K562 (cell line): ENCODE data around the gene SLC25A10. TPM values are rescaled to one million over a fixed set of nuclear protein-coding genes. Genes with fewer than 3 reads are reported as not detected.

Experiments used
- ARNT ChIP-seq, 2 experiments: fragments of 450-650 bp; IDR thresholded peaks; 2 replicates each; pipeline ENCODE4 v1.6.1; 2016; ENCODE audit warnings: mild to moderate bottlenecking in 1 of 2
- ATF6 ChIP-seq: sonication (generic); formaldehyde crosslinking; IDR thresholded peaks from 2 replicates; pipeline ENCODE4 v1.4.0; 2020; ENCODE audit warnings: mild to moderate bottlenecking, missing genetic modification reagents
- BHLHE40 ChIP-seq: IDR thresholded peaks from 2 replicates; pipeline ENCODE4 v1.6.1; 2011; ENCODE audit warnings: low read length, improper control_type of control experiment
- CCNT2 ChIP-seq: IDR thresholded peaks from 2 replicates; pipeline ENCODE4 v1.6.1; 2011; ENCODE audit warnings: borderline replicate concordance, low read depth, mild to moderate bottlenecking, moderate library complexity, mixed read lengths, low read length; ENCODE audit not compliant: insufficient read length; ENCODE audit errors: extremely low read depth
- CUX1 ChIP-seq: fragments of 200-800 bp; sonication (Bioruptor generic); IDR thresholded peaks from 2 replicates; pipeline ENCODE4 v1.6.1; 2016; ENCODE audit warnings: missing genetic modification characterization, missing compliant biosample characterization
- ESRRB ChIP-seq: fragments of 250-450 bp; sonication (Bioruptor Pico); IDR thresholded peaks from 2 replicates; pipeline ENCODE4 v1.5.0; 2020; ENCODE audit warnings: mild to moderate bottlenecking, moderate library complexity, borderline replicate concordance
- KDM4B ChIP-seq, 2 experiments: fragments of 450-650 bp in 1 of 2; sonication (generic) in 1 of 2; IDR thresholded peaks; 2 replicates each; pipeline ENCODE4 v1.6.1; 2016 to 2017; ENCODE audit warnings: borderline replicate concordance in 2 of 2, antibody characterized with exemption in 1 of 2, low read depth in 1 of 2, mild to moderate bottlenecking in 1 of 2
- MAFG ChIP-seq: fragments of 450-650 bp; conservative IDR thresholded peaks from 2 replicates; pipeline ENCODE4 v1.6.1; 2016; ENCODE audit warnings: missing genetic modification characterization, missing compliant biosample characterization
- POLR2G ChIP-seq: fragments of 200-400 bp; formaldehyde crosslinking; IDR thresholded peaks from 2 replicates; pipeline ENCODE4 v1.6.1; 2017; ENCODE audit warnings: low read depth, mild to moderate bottlenecking, antibody characterized with exemption, low read length, moderate library complexity
- SRSF3 ChIP-seq: fragments of 200-400 bp; formaldehyde crosslinking; IDR thresholded peaks from 2 replicates; pipeline ENCODE4 v1.6.1; 2016; ENCODE audit warnings: mild to moderate bottlenecking, low read length, moderate library complexity; ENCODE audit not compliant: insufficient read depth
- TCF7 ChIP-seq: sonication (generic); IDR thresholded peaks from 2 replicates; pipeline ENCODE4 v1.6.1; 2016; ENCODE audit warnings: antibody characterized with exemption, borderline replicate concordance
- UBTF ChIP-seq, 2 experiments: IDR thresholded peaks; 2 replicates each; pipeline ENCODE4 v1.6.1; 2012; ENCODE audit warnings: improper control_type of control experiment in 2 of 2, low read depth in 2 of 2, low read length in 2 of 2, borderline replicate concordance in 1 of 2
- ZNF134 ChIP-seq: fragments of 250-450 bp; sonication (Bioruptor Pico); conservative IDR thresholded peaks from 2 replicates; pipeline ENCODE4 v1.4.0; 2020
- ZNF740 ChIP-seq, 3 experiments: fragments of 200-800 bp in 1 of 3; sonication (Bioruptor generic) in 1 of 3; sonication (generic) in 1 of 3; formaldehyde crosslinking in 1 of 3; IDR thresholded peaks; 2 replicates each; pipeline versions ENCODE4 v1.6.1 to v1.8.0; 2016 to 2022; ENCODE audit warnings: mild to moderate bottlenecking in 2 of 3, missing compliant biosample characterization in 2 of 3, missing genetic modification characterization in 2 of 3, missing genetic modification reagents in 1 of 3
- polyA plus RNA-seq, 8 experiments: library from polyadenylated mRNA; depleted of rRNA in 4 of 8; stranded (reverse) in 5 of 8; unstranded in 3 of 8; fragments of >200 nt; fragmentation: Nextera tagmentation in 2 of 8; fragmentation: Illumina TruSeq in 1 of 8; extraction: Ambion mirVana in 2 of 8; extraction: Trizol in 1 of 8; gene quantifications; 2 replicates each; pipeline versions ENCODE4 v1.2.1 to v1.2.3, GENCODE V29; 2011 to 2014; ENCODE audit warnings: inconsistent platforms in 1 of 8, missing spikeins in 1 of 8
- total RNA-seq, 7 experiments: library from RNA; depleted of rRNA in 6 of 7; stranded (reverse); fragments of >200 nt in 6 of 7; fragmentation: Illumina TruSeq in 2 of 7; extraction: Trizol in 2 of 7; gene quantifications; 2 replicates each; pipeline versions ENCODE4 v1.2.1 to v1.2.3, GENCODE V29; 2011 to 2021; ENCODE audit warnings: low replicate concordance in 1 of 7

SLC25A10 gene
- total and polyA plus RNA-seq, 9 of the 15 experiments (the other 6 are each of a cell fraction or from before 2014, with no cell fraction given) = 0.10 to 85.6 (median 34.3) TPM

GRCh38 chr17:81666342-81667191 lies 45.5 kb upstream of the SLC25A10 start, which contains the start of the genes CCDC137 and OXLD1 (continued):
- peak in 1 of 2 experiments; percentile 93; a peak in 2 of 4 replicates for TF ChIP-seq KDM4B (IDR thresholded peaks at IDR 0.05; ENCODE audit: borderline replicate concordance in 2 of 2, low read depth in 1 of 2)
- no peak; the same call in 1 of the 2 replicates for TF ChIP-seq BHLHE40
- TF ChIP-seq ZNF134 (CRISPR knock-in tag) = no peak
- peak; percentile 98 for TF ChIP-seq POLR2G
- no peak for TF ChIP-seq MAFG (tag)
- peak; percentile 52 for TF ChIP-seq CCNT2
- TF ChIP-seq ZNF740 (CRISPR knock-in tag; IDR thresholded peaks at IDR 0.05) = no peak
- no peak for TF ChIP-seq ZNF740 (tag; IDR thresholded peaks at IDR 0.05)
- TF ChIP-seq TCF7 = peak; percentile 36; the same call in 1 of the 2 replicates
- no peak for TF ChIP-seq CUX1 (CRISPR knock-in tag)
- TF ChIP-seq ATF6 (CRISPR knock-in tag) = peak; percentile 40; the same call in 1 of the 2 replicates
- TF ChIP-seq SRSF3 = no peak
- peak; percentile 57 to 68; a peak in 1 of 4 replicates for TF ChIP-seq UBTF (IDR thresholded peaks at IDR 0.05; ENCODE audit: borderline replicate concordance in 1 of 2, low read depth in 2 of 2, low read length in 2 of 2)
- TF ChIP-seq ESRRB (CRISPR knock-in tag) = no peak
- TF ChIP-seq ARNT (IDR thresholded peaks at IDR 0.05) = no peak
